GM12875 (cell line): Measurements from ENCODE around the gene GLG1.

Source experiments
- H3K4me3 ChIP-seq: one replicate; pipeline ENCODE4 v1.5.1; 2011; ENCODE audit warnings: low read depth, low read length, control low read depth
- CTCF ChIP-seq: IDR thresholded peaks from 2 replicates; pipeline ENCODE4 v1.5.1; 2011; ENCODE audit warnings: low read depth, mild to moderate bottlenecking, control low read depth, inconsistent platforms, low read length, moderate library complexity, borderline replicate concordance; ENCODE audit not compliant: insufficient read depth

GLG1 gene

GRCh38 chr16:74472010-74472409 lies 134.9 kb downstream of the GLG1 start:
- no peak overlapping the region for H3K4me3 ChIP-seq
- TF ChIP-seq CTCF: no peak

- H3K4me3 ChIP-seq: no peak overlapping the region
- TF ChIP-seq CTCF: no peak
Measured at GRCh38 chr16:74469946-74470478, 136.9 kb downstream of the GLG1 start.

GRCh38 chr16:74468807-74469525 lies 137.9 kb downstream of the GLG1 start:
- H3K4me3 ChIP-seq: no peak overlapping the region
- TF ChIP-seq CTCF: no peak

- no peak overlapping the region for H3K4me3 ChIP-seq
- no peak for TF ChIP-seq CTCF
Measured at GRCh38 chr16:74466872-74467271, 140.0 kb downstream of the GLG1 start.

GRCh38 chr16:74465851-74466685 lies 140.8 kb downstream of the GLG1 start:
- no peak for TF ChIP-seq CTCF
- no peak overlapping the region for H3K4me3 ChIP-seq

- H3K4me3 ChIP-seq: no peak overlapping the region
- TF ChIP-seq CTCF: no peak
Measured at GRCh38 chr16:74465281-74465680, 141.6 kb downstream of the GLG1 start.

GRCh38 chr16:74463888-74464287 lies 143.0 kb downstream of the GLG1 start:
- no peak for TF ChIP-seq CTCF
- H3K4me3 ChIP-seq: no peak overlapping the region
